Naive thymus-derived CD4-positive, alpha-beta T cell (primary cell): ENCODE results near the gene LRRC61. TPM values are rescaled to one million over a fixed set of nuclear protein-coding genes. Genes with fewer than 3 reads are reported as not detected.

ENCODE experiments used
- ATAC-seq: fragments of 150-1000 bp; cut with Tn5 transposase; 2 replicates; pipeline ENCODE4 v1.10.0; 2021; ENCODE audit warnings: mild to moderate bottlenecking, moderate library complexity
- CTCF ChIA-PET: fragments of 350-600 bp; sonication (Branson Sonifier 250); formaldehyde crosslinking; loops from one replicate; lab custom pipeline; 2021; ENCODE audit warnings: antibody characterized with exemption; lab: Charles Lee
- POLR2A ChIA-PET: fragments of 350-600 bp; sonication (Branson Sonifier 250); formaldehyde crosslinking; loops from one replicate; lab custom pipeline; 2021; ENCODE audit warnings: antibody characterized with exemption, inconsistent platforms; lab: Charles Lee
- DNase-seq, 9 donors: peaks; one replicate each; pipeline versions ENCODE4 v3.0.0 to v3.0.0-alpha.2; 2020 to 2022; ENCODE audit warnings: mixed read lengths in 1 of 9
- H3K27ac ChIP-seq: one replicate; pipeline ENCODE4 v1.7.0; 2013; ENCODE audit warnings: mild to moderate bottlenecking, low read depth, low read length, moderate library complexity
- H3K27me3 ChIP-seq, 2 donors: one replicate each; pipeline ENCODE4 v1.7.0; 2013; ENCODE audit warnings: low read length in 2 of 2, mild to moderate bottlenecking in 2 of 2, moderate library complexity in 2 of 2; ENCODE audit not compliant: control insufficient read depth in 2 of 2, insufficient read depth in 2 of 2
- H3K36me3 ChIP-seq, 3 experiments: 1 replicate in 2 of 3; 2 replicates in 1 of 3; pipeline ENCODE4 v1.7.0; 2013; ENCODE audit warnings: low read length in 3 of 3, mild to moderate bottlenecking in 3 of 3, moderate library complexity in 1 of 3; ENCODE audit not compliant: insufficient read depth in 3 of 3, control insufficient read depth in 2 of 3
- H3K4me1 ChIP-seq, 2 donors: one replicate each; pipeline ENCODE4 v1.7.0; 2013; ENCODE audit warnings: low read length in 2 of 2, mild to moderate bottlenecking in 2 of 2, moderate library complexity in 1 of 2; ENCODE audit not compliant: control insufficient read depth in 2 of 2, insufficient read depth in 2 of 2
- H3K4me3 ChIP-seq: 2 replicates; pipeline ENCODE4 v1.7.0; 2013; ENCODE audit warnings: mild to moderate bottlenecking, low read length
- H3K9me3 ChIP-seq, 3 experiments: 1 replicate in 2 of 3; 2 replicates in 1 of 3; pipeline ENCODE4 v1.7.0; 2013; ENCODE audit warnings: low read length in 3 of 3; ENCODE audit not compliant: control insufficient read depth in 2 of 3
- H3K27ac Mint-ChIP-seq, 9 donors: one replicate each; pipeline ENCODE4 v1.8.0; 2020 to 2022; ENCODE audit warnings: mixed read lengths in 9 of 9, mild to moderate bottlenecking in 8 of 9, moderate library complexity in 5 of 9, inconsistent platforms in 2 of 9
- H3K27me3 Mint-ChIP-seq, 5 donors: one replicate each; pipeline ENCODE4 v1.8.0; 2021 to 2022; ENCODE audit warnings: mixed read lengths in 5 of 5, mild to moderate bottlenecking in 1 of 5
- H3K36me3 Mint-ChIP-seq, 5 donors: one replicate each; pipeline ENCODE4 v1.8.0; 2020 to 2022; ENCODE audit warnings: mixed read lengths in 5 of 5, mild to moderate bottlenecking in 3 of 5, inconsistent platforms in 1 of 5
- H3K4me1 Mint-ChIP-seq, 7 donors: one replicate each; pipeline ENCODE4 v1.8.0; 2020 to 2022; ENCODE audit warnings: mixed read lengths in 7 of 7, mild to moderate bottlenecking in 3 of 7, inconsistent platforms in 1 of 7
- H3K4me3 Mint-ChIP-seq, 10 donors: one replicate each; pipeline ENCODE4 v1.8.0; 2020 to 2022; ENCODE audit warnings: mild to moderate bottlenecking in 10 of 10, mixed read lengths in 10 of 10, moderate library complexity in 6 of 10, inconsistent platforms in 2 of 10
- H3K9me3 Mint-ChIP-seq, 11 donors: one replicate each; pipeline ENCODE4 v1.8.0; 2020 to 2022; ENCODE audit warnings: mixed read lengths in 11 of 11, mild to moderate bottlenecking in 4 of 11, inconsistent platforms in 1 of 11, moderate library complexity in 1 of 11
- intact Hi-C, 2 donors: fragments of 100-400 bp; cut with micrococcal nuclease; formaldehyde crosslinking; loops; one replicate each; pipeline ENCODE4 v1.15.1; 2023
- polyA plus RNA-seq, 2 donors: library from polyadenylated mRNA; unstranded; fragments of 300-500 nt; fragmentation: Illumina TruSeq; gene quantifications; one replicate each; pipeline ENCODE4 v1.2.3, GENCODE V29; 2021
- total RNA-seq, 6 experiments: library from RNA in 5 of 6; stranded (reverse) in 5 of 6; gene quantifications; 1 replicate in 5 of 6; 2 replicates in 1 of 6; pipeline ENCODE4 v1.2.3 and lab custom pipeline; 2021 to 2026

Gene LRRC61
- total and polyA plus RNA-seq, 7 experiments from 2014 or later, result 8.3 to 30.0 (median 13.8) TPM

- no peak for DNase-seq
- Mint-ChIP-seq H3K4me1 (peaks cover 30 to 70% (median 58%) of the 10 kb centered on the region in 7 donors), H3K9me3 (no peaks in the 10 kb centered on the region), H3K27me3 (no peaks in the 10 kb centered on the region), H3K36me3 (peaks cover 0 to 20% (median 5%) of the 10 kb centered on the region in 5 donors), H3K27ac (peak overlapping the region in 8 of 9 donors; percentile 51 to 95 (median 88)), H3K4me3 (peak overlapping the region in 8 of 10 donors; percentile 54 to 91 (median 84))
- ChIA-PET CTCF (interaction anchor here (0.9 to 1.5 kb wide), 2 partner anchors 9 to 20 kb away, joined by 3 to 4 read pairs; partner anchors contain the start of gene REPIN1), POLR2A (interaction anchor here (1.1 to 2.4 kb wide), 7 partner anchors 8 to 293 kb away, joined by 3 to 35 read pairs (median 8); partner anchors contain the start of gene REPIN1)
- no peak for ATAC-seq
- Histone ChIP-seq H3K4me1 (peaks cover 4 to 30% of the 10 kb centered on the region in 2 donors), H3K36me3 (peaks cover 0 to 20% (median 2%) of the 10 kb centered on the region in 3 experiments), H3K4me3 (no peak overlapping the region), H3K27ac (no peak overlapping the region), H3K27me3 (no peaks in the 10 kb centered on the region), H3K9me3 (no peaks in the 10 kb centered on the region)
- intact Hi-C loops, result loop anchor here in 1 of 2 donors (5.0 kb wide), 2 partner anchors 705 to 965 kb away; partner anchors contain the start of genes FASTK, NUB1 and TMUB1
Observed at GRCh38 chr7:150377196-150377595, 54.0 kb downstream of the LRRC61 start.

DNA sequence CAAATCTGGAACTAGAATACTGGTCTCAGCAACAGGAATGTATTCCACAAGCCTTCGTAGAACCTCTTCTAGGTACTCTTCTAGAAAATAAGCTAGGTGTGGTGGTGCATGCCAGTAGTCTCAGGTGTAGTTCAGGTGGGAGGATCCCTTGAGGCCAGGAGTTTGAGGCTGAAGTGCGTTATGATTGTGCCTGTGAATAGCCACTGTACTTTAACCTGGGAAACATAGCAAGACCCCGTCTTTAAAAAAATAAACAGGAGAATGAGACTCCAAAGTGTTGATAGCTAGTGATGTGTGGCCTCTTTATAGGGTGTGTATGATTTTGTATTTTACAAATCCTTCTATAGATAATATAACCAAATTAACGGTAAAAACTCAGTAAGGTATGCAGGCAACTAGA lies 54.5 kb downstream of the LRRC61 start:
- intact Hi-C loops, result loop anchor here (2.0 to 5.0 kb wide), 4 partner anchors 55 to 965 kb away; partner anchors contain the start of genes ACTR3C (in 2 of the 2), LRRC61 (in 2 of the 2), FASTK (in 1 of the 2) and NUB1 (in 1 of the 2)
- peak overlapping the region; percentile 91 for H3K27ac ChIP-seq

DNA sequence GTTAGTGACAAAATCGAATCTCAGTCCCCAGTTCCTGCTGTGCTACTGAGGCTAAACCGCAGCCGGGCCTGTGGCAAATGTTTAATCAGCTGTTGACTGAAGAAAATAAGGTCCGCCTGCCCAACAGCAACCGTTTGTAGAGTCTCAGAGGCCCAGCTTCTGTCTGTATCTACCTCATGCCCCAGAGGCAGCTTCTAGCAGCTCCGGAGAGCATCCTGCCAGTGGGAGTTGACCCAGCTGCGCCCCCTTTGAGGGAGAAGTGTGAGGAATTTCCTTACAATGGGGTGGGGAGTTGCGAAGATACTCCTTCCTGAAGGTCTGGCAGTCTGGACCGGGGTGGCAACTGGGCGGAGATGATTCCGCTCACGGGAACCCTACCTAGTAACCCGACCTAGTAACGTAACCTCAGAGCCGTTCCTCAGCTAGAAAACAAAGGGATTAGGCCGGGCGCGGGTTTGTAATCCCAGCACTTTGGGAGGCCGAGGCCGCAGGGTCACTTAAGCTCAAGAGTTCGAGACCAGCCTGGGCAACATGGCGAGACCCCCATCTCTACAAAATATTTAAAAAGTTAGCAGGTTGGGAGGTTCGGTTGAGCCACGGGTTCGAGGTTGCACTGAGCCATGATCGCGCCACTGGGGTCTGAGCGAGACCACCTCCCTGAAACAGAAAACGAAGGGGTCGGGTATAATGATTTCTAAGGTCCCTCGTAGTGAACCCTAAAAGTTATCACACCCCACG lies 55.1 kb downstream of the LRRC61 start:
- H3K4me3 ChIP-seq, result peak overlapping the region; percentile 68
- CTCF ChIA-PET, result interaction anchor here (0.9 to 1.5 kb wide), 4 partner anchors 10 to 28 kb away, joined by 3 to 4 read pairs (median 3); partner anchors contain the start of gene REPIN1
- ATAC-seq (no peak), DNase-seq (peak in 6 of 9 donors; percentile 22 to 41 (median 38))
- H3K27ac ChIP-seq, result peak overlapping the region; percentile 91
- intact Hi-C loops, result loop anchor here (2.0 to 5.0 kb wide), 4 partner anchors 55 to 964 kb away; partner anchors contain the start of genes ACTR3C (in 2 of the 2), LRRC61 (in 2 of the 2), FASTK (in 1 of the 2) and NUB1 (in 1 of the 2)
- POLR2A ChIA-PET, result interaction anchor here (0.6 to 2.4 kb wide), 14 partner anchors 9 to 849 kb away, joined by 3 to 35 read pairs (median 4); partner anchors contain the start of genes ABCF2, ACTR3C, GIMAP4 and LRRC61
- Mint-ChIP-seq H3K36me3 (peaks cover 0 to 13% (median 5%) of the 10 kb centered on the region in 5 donors), H3K27me3 (no peaks in the 10 kb centered on the region), H3K4me3 (peak overlapping the region; percentile 75 to 91 (median 86)), H3K9me3 (no peaks in the 10 kb centered on the region), H3K4me1 (peaks cover 35 to 64% (median 53%) of the 10 kb centered on the region in 7 donors), H3K27ac (peak overlapping the region; percentile 51 to 95 (median 86))
- H3K9me3 ChIP-seq, result no peaks in the 10 kb centered on the region
- peaks cover 0 to 9% (median 0%) of the 10 kb centered on the region in 3 experiments for H3K36me3 ChIP-seq
- no peaks in the 10 kb centered on the region for H3K27me3 ChIP-seq
- H3K4me1 ChIP-seq, result peaks cover 4 to 30% of the 10 kb centered on the region in 2 donors

More for the DNA sequence above, 54.5 kb downstream of the LRRC61 start:
- ChIA-PET CTCF (interaction anchor here (0.9 to 1.5 kb wide), 4 partner anchors 9 to 28 kb away, joined by 3 to 4 read pairs (median 3); partner anchors contain the start of gene REPIN1), POLR2A (interaction anchor here (0.6 to 2.4 kb wide), 11 partner anchors 9 to 849 kb away, joined by 3 to 35 read pairs (median 7); partner anchors contain the start of genes ABCF2, GIMAP4 and REPIN1)
- Mint-ChIP-seq H3K4me3 (peak overlapping the region; percentile 54 to 91 (median 86)), H3K27ac (peak overlapping the region; percentile 51 to 95 (median 86)), H3K9me3 (no peaks in the 10 kb centered on the region), H3K27me3 (no peaks in the 10 kb centered on the region), H3K36me3 (peaks cover 0 to 17% (median 5%) of the 10 kb centered on the region in 5 donors), H3K4me1 (peaks cover 30 to 68% (median 58%) of the 10 kb centered on the region in 7 donors)
- Histone ChIP-seq H3K36me3 (peaks cover 0 to 16% (median 2%) of the 10 kb centered on the region in 3 experiments), H3K4me3 (no peak overlapping the region), H3K27me3 (no peaks in the 10 kb centered on the region), H3K9me3 (no peaks in the 10 kb centered on the region), H3K4me1 (peaks cover 4 to 30% of the 10 kb centered on the region in 2 donors)
- ATAC-seq (no peak), DNase-seq (no peak)

GRCh38 chr7:150378853-150379440 lies 55.8 kb downstream of the LRRC61 start, which contains the start of gene ZNF775:
Gene ZNF775, plus strand, starts transcription at chr7:150379330. Its CDS starts 9,141 bp downstream, at chr7:150388471.
- no peaks in the 10 kb centered on the region for H3K27me3 Mint-ChIP-seq

GRCh38 chr7:150379441-150380379 lies 56.6 kb downstream of the LRRC61 start:
- Mint-ChIP-seq H3K27ac (peak overlapping the region; percentile 61 to 90 (median 74)), H3K4me1 (peaks cover 31 to 51% (median 45%) of the 10 kb centered on the region in 7 donors), H3K9me3 (no peaks in the 10 kb centered on the region), H3K4me3 (peak overlapping the region; percentile 84 to 95 (median 90)), H3K36me3 (peaks cover 0 to 2% (median 0%) of the 10 kb centered on the region in 5 donors), H3K27me3 (no peaks in the 10 kb centered on the region)
- H3K27ac ChIP-seq, result peak overlapping the region; percentile 91
- ChIA-PET POLR2A (interaction anchor here (1.3 to 1.5 kb wide), 3 partner anchors 10 to 22 kb away, joined by 3 to 7 read pairs (median 4); partner anchors contain the start of gene REPIN1), CTCF (no interaction called here)
- intact Hi-C loops, result loop anchor here (1.0 to 5.0 kb wide), 9 partner anchors 10 to 963 kb away; partner anchors contain the start of genes ACTR3C (in 2 of the 2), LRRC61 (in 2 of the 2), FASTK (in 1 of the 2) and NUB1 (in 1 of the 2)
- no peaks in the 10 kb centered on the region for H3K27me3 ChIP-seq
- ATAC-seq, result no peak
- peak in 1 of 9 donors; percentile 24 for DNase-seq
- H3K9me3 ChIP-seq, result no peaks in the 10 kb centered on the region
- no peaks in the 10 kb centered on the region for H3K36me3 ChIP-seq
- H3K4me1 ChIP-seq, result peaks cover 4 to 30% of the 10 kb centered on the region in 2 donors
- H3K4me3 ChIP-seq, result peak overlapping the region; percentile 68

More at GRCh38 chr7:150378853-150379440, 55.8 kb downstream of the LRRC61 start, which contains the start of gene ZNF775:
- Histone ChIP-seq H3K4me1 (peaks cover 4 to 30% of the 10 kb centered on the region in 2 donors), H3K27me3 (no peaks in the 10 kb centered on the region), H3K36me3 (peaks cover 0 to 6% (median 0%) of the 10 kb centered on the region in 3 experiments), H3K9me3 (no peaks in the 10 kb centered on the region), H3K4me3 (peak within 1 kb of the TSS; percentile 68), H3K27ac (peak within 1 kb of the TSS; percentile 91)
- ChIA-PET CTCF (interaction anchor here (1.1 to 1.3 kb wide), 2 partner anchors 24 to 27 kb away, joined by 3 read pairs; a partner anchor contains a TSS), POLR2A (interaction anchor here (0.7 to 2.3 kb wide), 5 partner anchors 10 to 376 kb away, joined by 3 to 35 read pairs (median 8); partner anchors contain the start of genes ACTR3C, LRRC61 and REPIN1)
- H3K27ac Mint-ChIP-seq, result peak within 1 kb of the TSS; percentile 61 to 95 (median 86)
- intact Hi-C loops, result loop anchor here (1.0 to 5.0 kb wide), 9 partner anchors 10 to 963 kb away; partner anchors contain the start of genes ACTR3C (in 2 of the 2), LRRC61 (in 2 of the 2), FASTK (in 1 of the 2) and NUB1 (in 1 of the 2)
- no peaks in the 10 kb centered on the region for H3K9me3 Mint-ChIP-seq
- peak; percentile 87 to 96 (median 90) for DNase-seq
- H3K4me1 Mint-ChIP-seq, result peaks cover 32 to 57% (median 46%) of the 10 kb centered on the region in 7 donors
- H3K4me3 Mint-ChIP-seq, result peak within 1 kb of the TSS; percentile 84 to 95 (median 90)
- peaks cover 0 to 7% (median 0%) of the 10 kb centered on the region in 5 donors for H3K36me3 Mint-ChIP-seq
- peak; percentile 98 for ATAC-seq
